Subcutaneous adipose tissue (tissue), 4 donors: ENCODE measurements around the gene RCL1. TPM values are rescaled to one million over a fixed set of nuclear protein-coding genes. Genes with fewer than 3 reads are reported as not detected.

Experiments used
- total RNA-seq, 4 donors: library from RNA; depleted of rRNA; stranded (reverse); fragments of >200 nt; gene quantifications; one replicate each; pipeline ENCODE4 v1.1.0, GENCODE V29; 2016
- TF ChIP-seq, protein P1 (sequence below): fragments of 450-650 bp; IDR thresholded peaks from one replicate; pipeline ENCODE4 v1.5.1; 2016; ENCODE audit warnings: low read depth, mild to moderate bottlenecking, control low read depth, antibody characterized with exemption, moderate library complexity

RCL1 gene
- total RNA-seq, 4 donors from 2014 or later = 64.4 to 166 (median 102) TPM

GRCh38 chr9:4839470-4839912 is 46.7 kb downstream of the RCL1 start:
- TF ChIP-seq, protein P1, sequence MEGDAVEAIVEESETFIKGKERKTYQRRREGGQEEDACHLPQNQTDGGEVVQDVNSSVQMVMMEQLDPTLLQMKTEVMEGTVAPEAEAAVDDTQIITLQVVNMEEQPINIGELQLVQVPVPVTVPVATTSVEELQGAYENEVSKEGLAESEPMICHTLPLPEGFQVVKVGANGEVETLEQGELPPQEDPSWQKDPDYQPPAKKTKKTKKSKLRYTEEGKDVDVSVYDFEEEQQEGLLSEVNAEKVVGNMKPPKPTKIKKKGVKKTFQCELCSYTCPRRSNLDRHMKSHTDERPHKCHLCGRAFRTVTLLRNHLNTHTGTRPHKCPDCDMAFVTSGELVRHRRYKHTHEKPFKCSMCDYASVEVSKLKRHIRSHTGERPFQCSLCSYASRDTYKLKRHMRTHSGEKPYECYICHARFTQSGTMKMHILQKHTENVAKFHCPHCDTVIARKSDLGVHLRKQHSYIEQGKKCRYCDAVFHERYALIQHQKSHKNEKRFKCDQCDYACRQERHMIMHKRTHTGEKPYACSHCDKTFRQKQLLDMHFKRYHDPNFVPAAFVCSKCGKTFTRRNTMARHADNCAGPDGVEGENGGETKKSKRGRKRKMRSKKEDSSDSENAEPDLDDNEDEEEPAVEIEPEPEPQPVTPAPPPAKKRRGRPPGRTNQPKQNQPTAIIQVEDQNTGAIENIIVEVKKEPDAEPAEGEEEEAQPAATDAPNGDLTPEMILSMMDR = no peak

- TF ChIP-seq, protein P1 = no peak
Observed at GRCh38 chr9:4840018-4840417, 47.3 kb downstream of the RCL1 start.

GRCh38 chr9:4842213-4842612 is 49.5 kb downstream of the RCL1 start:
- TF ChIP-seq, protein P1 = no peak

- TF ChIP-seq, protein P1 = no peak
Observed at GRCh38 chr9:4842734-4843133, 50.0 kb downstream of the RCL1 start.

- TF ChIP-seq, protein P1 = no peak
Observed at GRCh38 chr9:4844056-4844838, 51.5 kb downstream of the RCL1 start.

- TF ChIP-seq, protein P1 = no peak
Observed at GRCh38 chr9:4849369-4849768, 56.6 kb downstream of the RCL1 start.

- TF ChIP-seq, protein P1 = no peak
Observed at GRCh38 chr9:4850603-4851310, 58.0 kb downstream of the RCL1 start.
